ENCODE measurements around the gene INTS11. TPM values are rescaled to one million over a fixed set of nuclear protein-coding genes. Genes with fewer than 3 reads are reported as not detected.
A peak's percentile ranks its signal among the peaks of the same experiment; 100 is the strongest.

Gene INTS11
- total and polyA plus RNA-seq, 2 of the 13 experiments (the other 11 are each of a cell fraction or from before 2014, with no cell fraction given) = 52.8 to 94.8 TPM

DNA sequence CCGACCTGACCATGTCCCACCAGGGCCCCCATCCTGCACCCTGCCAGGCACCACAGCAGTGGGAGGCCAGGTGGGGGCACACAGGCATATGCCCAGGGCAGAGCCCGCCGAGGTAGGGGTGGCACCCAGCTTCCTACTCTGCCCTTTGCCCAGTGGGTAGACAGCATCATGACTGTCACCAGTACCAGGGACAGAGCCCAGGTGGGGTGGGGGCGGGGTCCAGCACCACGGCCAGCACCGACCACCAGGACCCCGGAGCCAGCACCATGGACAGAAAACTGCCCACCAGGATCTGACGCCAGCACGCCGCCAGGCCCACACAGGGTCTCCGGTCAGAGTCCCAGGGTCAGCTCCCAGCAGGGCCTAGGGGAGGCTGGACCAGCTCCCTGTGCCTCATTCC lies 10.4 kb upstream of the INTS11 start (continued):
- TF ChIP-seq, protein P1, sequence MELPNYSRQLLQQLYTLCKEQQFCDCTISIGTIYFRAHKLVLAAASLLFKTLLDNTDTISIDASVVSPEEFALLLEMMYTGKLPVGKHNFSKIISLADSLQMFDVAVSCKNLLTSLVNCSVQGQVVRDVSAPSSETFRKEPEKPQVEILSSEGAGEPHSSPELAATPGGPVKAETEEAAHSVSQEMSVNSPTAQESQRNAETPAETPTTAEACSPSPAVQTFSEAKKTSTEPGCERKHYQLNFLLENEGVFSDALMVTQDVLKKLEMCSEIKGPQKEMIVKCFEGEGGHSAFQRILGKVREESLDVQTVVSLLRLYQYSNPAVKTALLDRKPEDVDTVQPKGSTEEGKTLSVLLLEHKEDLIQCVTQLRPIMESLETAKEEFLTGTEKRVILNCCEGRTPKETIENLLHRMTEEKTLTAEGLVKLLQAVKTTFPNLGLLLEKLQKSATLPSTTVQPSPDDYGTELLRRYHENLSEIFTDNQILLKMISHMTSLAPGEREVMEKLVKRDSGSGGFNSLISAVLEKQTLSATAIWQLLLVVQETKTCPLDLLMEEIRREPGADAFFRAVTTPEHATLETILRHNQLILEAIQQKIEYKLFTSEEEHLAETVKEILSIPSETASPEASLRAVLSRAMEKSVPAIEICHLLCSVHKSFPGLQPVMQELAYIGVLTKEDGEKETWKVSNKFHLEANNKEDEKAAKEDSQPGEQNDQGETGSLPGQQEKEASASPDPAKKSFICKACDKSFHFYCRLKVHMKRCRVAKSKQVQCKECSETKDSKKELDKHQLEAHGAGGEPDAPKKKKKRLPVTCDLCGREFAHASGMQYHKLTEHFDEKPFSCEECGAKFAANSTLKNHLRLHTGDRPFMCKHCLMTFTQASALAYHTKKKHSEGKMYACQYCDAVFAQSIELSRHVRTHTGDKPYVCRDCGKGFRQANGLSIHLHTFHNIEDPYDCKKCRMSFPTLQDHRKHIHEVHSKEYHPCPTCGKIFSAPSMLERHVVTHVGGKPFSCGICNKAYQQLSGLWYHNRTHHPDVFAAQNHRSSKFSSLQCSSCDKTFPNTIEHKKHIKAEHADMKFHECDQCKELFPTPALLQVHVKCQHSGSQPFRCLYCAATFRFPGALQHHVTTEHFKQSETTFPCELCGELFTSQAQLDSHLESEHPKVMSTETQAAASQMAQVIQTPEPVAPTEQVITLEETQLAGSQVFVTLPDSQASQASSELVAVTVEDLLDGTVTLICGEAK (IDR thresholded peaks at IDR 0.05) = no peak
- TF ChIP-seq, protein P1 (CRISPR knock-in tag; IDR thresholded peaks at IDR 0.05) = peak; percentile 72
- TF ChIP-seq ZNF30 (CRISPR knock-in tag; IDR thresholded peaks at IDR 0.05) = no peak
- TF ChIP-seq ZNF788 (CRISPR knock-in tag; IDR thresholded peaks at IDR 0.05; ENCODE audit: borderline replicate concordance) = peak; percentile 69; the same call in 1 of the 2 replicates
- no peak for TF ChIP-seq SP140L (CRISPR knock-in tag; IDR thresholded peaks at IDR 0.05; ENCODE audit: borderline replicate concordance)
- no peak for TF ChIP-seq SIN3B (IDR thresholded peaks at IDR 0.05; ENCODE audit: low read length)
- TF ChIP-seq, protein P2, sequence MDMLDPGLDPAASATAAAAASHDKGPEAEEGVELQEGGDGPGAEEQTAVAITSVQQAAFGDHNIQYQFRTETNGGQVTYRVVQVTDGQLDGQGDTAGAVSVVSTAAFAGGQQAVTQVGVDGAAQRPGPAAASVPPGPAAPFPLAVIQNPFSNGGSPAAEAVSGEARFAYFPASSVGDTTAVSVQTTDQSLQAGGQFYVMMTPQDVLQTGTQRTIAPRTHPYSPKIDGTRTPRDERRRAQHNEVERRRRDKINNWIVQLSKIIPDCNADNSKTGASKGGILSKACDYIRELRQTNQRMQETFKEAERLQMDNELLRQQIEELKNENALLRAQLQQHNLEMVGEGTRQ (IDR thresholded peaks at IDR 0.05; ENCODE audit: low read depth, low read length) = no peak
- TF ChIP-seq, protein P2 (CRISPR knock-in tag; IDR thresholded peaks at IDR 0.05; ENCODE audit: borderline replicate concordance) = no peak
- TF ChIP-seq ARHGAP35 (CRISPR knock-in tag; IDR thresholded peaks at IDR 0.05; ENCODE audit: borderline replicate concordance) = peak; percentile 87; the same call in 1 of the 2 replicates
- TF ChIP-seq, protein P3, sequence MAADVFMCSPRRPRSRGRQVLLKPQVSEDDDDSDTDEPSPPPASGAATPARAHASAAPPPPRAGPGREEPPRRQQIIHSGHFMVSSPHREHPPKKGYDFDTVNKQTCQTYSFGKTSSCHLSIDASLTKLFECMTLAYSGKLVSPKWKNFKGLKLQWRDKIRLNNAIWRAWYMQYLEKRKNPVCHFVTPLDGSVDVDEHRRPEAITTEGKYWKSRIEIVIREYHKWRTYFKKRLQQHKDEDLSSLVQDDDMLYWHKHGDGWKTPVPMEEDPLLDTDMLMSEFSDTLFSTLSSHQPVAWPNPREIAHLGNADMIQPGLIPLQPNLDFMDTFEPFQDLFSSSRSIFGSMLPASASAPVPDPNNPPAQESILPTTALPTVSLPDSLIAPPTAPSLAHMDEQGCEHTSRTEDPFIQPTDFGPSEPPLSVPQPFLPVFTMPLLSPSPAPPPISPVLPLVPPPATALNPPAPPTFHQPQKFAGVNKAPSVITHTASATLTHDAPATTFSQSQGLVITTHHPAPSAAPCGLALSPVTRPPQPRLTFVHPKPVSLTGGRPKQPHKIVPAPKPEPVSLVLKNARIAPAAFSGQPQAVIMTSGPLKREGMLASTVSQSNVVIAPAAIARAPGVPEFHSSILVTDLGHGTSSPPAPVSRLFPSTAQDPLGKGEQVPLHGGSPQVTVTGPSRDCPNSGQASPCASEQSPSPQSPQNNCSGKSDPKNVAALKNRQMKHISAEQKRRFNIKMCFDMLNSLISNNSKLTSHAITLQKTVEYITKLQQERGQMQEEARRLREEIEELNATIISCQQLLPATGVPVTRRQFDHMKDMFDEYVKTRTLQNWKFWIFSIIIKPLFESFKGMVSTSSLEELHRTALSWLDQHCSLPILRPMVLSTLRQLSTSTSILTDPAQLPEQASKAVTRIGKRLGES (CRISPR knock-in tag; IDR thresholded peaks at IDR 0.05; ENCODE audit: borderline replicate concordance) = no peak
